Endothelial cell of umbilical vein (primary cell): ENCODE data around the gene EVI2A. TPM values are rescaled to one million over a fixed set of nuclear protein-coding genes. Genes with fewer than 3 reads are reported as not detected.

Experiments used
- BruUV-seq: library from RNA; stranded (reverse); fragments of 400-500 nt; replicated peaks from 2 replicates; lab custom pipeline; 2021; lab: Mats Ljungman, UMichigan
- CTCF ChIA-PET: fragments of 300-600, 350-600 bp; sonication (Branson Sonifier 250); formaldehyde crosslinking; loops from one replicate; lab custom pipeline; 2021; ENCODE audit warnings: antibody characterized with exemption, inconsistent platforms; lab: Charles Lee
- POLR2A ChIA-PET: fragments of 300-600, 350-600 bp; sonication (Branson Sonifier 250); formaldehyde crosslinking; loops from one replicate; lab custom pipeline; 2021; ENCODE audit warnings: antibody characterized with exemption, inconsistent platforms; lab: Charles Lee
- DNase-seq: peaks from one replicate; pipeline ENCODE4 v3.0.0-alpha.2; 2011; ENCODE audit warnings: low read depth, low spot score
- FAIRE-seq: peaks from 2 replicates; lab custom pipeline; 2011; peaks lifted over from hg19 to GRCh38; lab: Jason Lieb, UNC
- H2AFZ ChIP-seq: 2 replicates; pipeline ENCODE4 v1.6.0; 2012; ENCODE audit warnings: low read depth, low read length, control low read depth, inconsistent platforms
- H3K27ac ChIP-seq: 2 replicates; pipeline ENCODE4 v1.5.1; 2011; ENCODE audit warnings: low read depth, mild to moderate bottlenecking, control low read depth, low read length, moderate library complexity; ENCODE audit not compliant: insufficient read depth
- H3K27me3 ChIP-seq, 2 experiments: 2 replicates each; pipeline versions ENCODE4 v1.6.0 to v1.6.1; 2011; ENCODE audit warnings: low read length in 2 of 2, mixed read lengths in 1 of 2; ENCODE audit not compliant: control insufficient read depth in 2 of 2, insufficient read depth in 2 of 2
- H3K36me3 ChIP-seq, 2 experiments: 2 replicates in 1 of 2; 3 replicates in 1 of 2; pipeline ENCODE4 v1.5.1; 2011; ENCODE audit warnings: low read length in 2 of 2, mild to moderate bottlenecking in 1 of 2, moderate library complexity in 1 of 2; ENCODE audit not compliant: control insufficient read depth in 2 of 2, insufficient read depth in 2 of 2; ENCODE audit errors: extremely low read depth in 1 of 2
- H3K4me1 ChIP-seq: 3 replicates; pipeline ENCODE4 v1.5.1; 2011; ENCODE audit warnings: mild to moderate bottlenecking, low read length; ENCODE audit not compliant: control insufficient read depth, insufficient read depth; ENCODE audit errors: extremely low read depth
- H3K4me2 ChIP-seq: 2 replicates; pipeline ENCODE4 v1.6.1; 2011; ENCODE audit warnings: low read length, control low read depth, mixed read lengths; ENCODE audit not compliant: insufficient read depth
- H3K4me3 ChIP-seq, 3 experiments: fragments of 200-600 bp in 1 of 3; sonication (generic), shearing (Covaris generic) in 1 of 3; replicated peaks in 1 of 3; 2 replicates each; pipeline ENCODE4 v1.5.1; 2011 to 2016; ENCODE audit warnings: control low read depth in 3 of 3, low read length in 3 of 3, mild to moderate bottlenecking in 2 of 3, inconsistent platforms in 1 of 3, low read depth in 1 of 3, moderate library complexity in 1 of 3; ENCODE audit not compliant: insufficient read depth in 1 of 3
- H3K79me2 ChIP-seq: 2 replicates; pipeline ENCODE4 v1.6.0; 2012; ENCODE audit warnings: low read length, inconsistent platforms; ENCODE audit not compliant: control insufficient read depth, insufficient read depth
- H3K9ac ChIP-seq: replicated peaks from 2 replicates; pipeline ENCODE3; 2011; ENCODE audit warnings: low read length, control low read depth; ENCODE audit not compliant: insufficient read depth; ENCODE audit errors: extremely low read depth
- H3K9me1 ChIP-seq: replicated peaks from 3 replicates; pipeline ENCODE4 v1.6.0; 2011; ENCODE audit warnings: mild to moderate bottlenecking, low read length; ENCODE audit not compliant: control insufficient read depth, insufficient read depth; ENCODE audit errors: extremely low read depth
- H3K9me3 ChIP-seq: replicated peaks from 2 replicates; pipeline ENCODE4 v1.5.1; 2012; ENCODE audit warnings: low read length, inconsistent platforms; ENCODE audit not compliant: control insufficient read depth, insufficient read depth
- H4K20me1 ChIP-seq: replicated peaks from 2 replicates; pipeline ENCODE3; 2011; ENCODE audit warnings: mild to moderate bottlenecking, low read length; ENCODE audit not compliant: control insufficient read depth, insufficient read depth; ENCODE audit errors: extremely low read depth
- EZH2 ChIP-seq: IDR thresholded peaks from 2 replicates; pipeline ENCODE4 v1.6.1; 2012; ENCODE audit warnings: borderline replicate concordance, low read depth, mild to moderate bottlenecking, moderate library complexity, low read length, inconsistent platforms; ENCODE audit not compliant: severe bottlenecking
- MYC ChIP-seq: IDR thresholded peaks from one replicate; pipeline ENCODE4 v1.6.1; 2011; ENCODE audit warnings: mild to moderate bottlenecking, low read depth, low read length
- POLR2A ChIP-seq: IDR thresholded peaks from 2 replicates; pipeline ENCODE4 v1.6.1; 2012; ENCODE audit warnings: low read depth, mild to moderate bottlenecking, control low read depth, low read length
- dilution Hi-C: fragments of 300-500 bp; cut with MboI; formaldehyde crosslinking; loops from one replicate; pipeline ENCODE4 v1.15.0; 2019; ENCODE audit warnings: low sequenced_read_pairs; ENCODE audit not compliant: extremely low pct_ligation_motif_present
- intact Hi-C: fragments of 100-400 bp; cut with micrococcal nuclease; formaldehyde crosslinking; loops from one replicate; pipeline ENCODE4 v1.10.0; 2022
- polyA plus RNA-seq, 4 experiments: library from polyadenylated mRNA; depleted of rRNA in 3 of 4; stranded (reverse) in 3 of 4; unstranded in 1 of 4; fragments of >200 nt; gene quantifications; 2 replicates each; pipeline versions ENCODE4 v1.2.1 to v1.2.3, GENCODE V29; 2011 to 2012; ENCODE audit warnings: missing spikeins in 1 of 4
- total RNA-seq: library from RNA; stranded (reverse); gene quantifications from 2 replicates; pipeline ENCODE4 v1.2.3, GENCODE V29; 2021
- TF ChIP-seq, protein P1 (sequence below): IDR thresholded peaks from 2 replicates; pipeline ENCODE4 v1.6.1; 2011; ENCODE audit not compliant: insufficient read depth, insufficient read length

EVI2A gene
- total and polyA plus RNA-seq, 2 donors (not counting 3 experiments of a cell fraction or from before 2014, with no cell fraction given) = 0.07 to 0.22 TPM

DNA sequence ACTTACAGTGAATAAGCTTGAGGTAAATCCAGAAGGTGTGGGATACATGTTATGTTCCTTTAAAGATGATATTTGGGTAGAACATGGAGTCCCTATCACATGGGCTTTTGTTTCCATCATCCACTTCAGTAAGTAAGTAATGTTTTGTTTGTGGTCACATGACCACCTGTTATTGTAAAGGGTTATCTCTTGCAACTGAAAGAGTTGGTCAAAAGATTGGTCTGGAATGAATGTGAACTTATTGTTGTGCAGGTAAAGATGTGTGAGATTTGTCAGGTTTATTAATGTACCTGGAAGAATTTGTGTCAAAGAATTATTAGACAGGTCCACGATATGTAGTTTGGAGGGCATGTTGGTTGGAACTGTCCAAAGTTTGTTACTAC is 25.9 kb downstream of the EVI2A start:
- intact Hi-C loops = no loop called here
- H3K4me3 ChIP-seq = no peak overlapping the region
- TF ChIP-seq POLR2A = no peak
- ChIA-PET CTCF (no interaction called here), POLR2A (no interaction called here)
- no peak overlapping the region for H3K4me2 ChIP-seq
- no peak for FAIRE-seq
- no peaks in the 10 kb centered on the region for H4K20me1 ChIP-seq
- H3K27ac ChIP-seq = no peak overlapping the region
- no peaks in the 10 kb centered on the region for H3K9me1 ChIP-seq
- H3K4me1 ChIP-seq = no peaks in the 10 kb centered on the region
- no peak overlapping the region for H2AFZ ChIP-seq
- H3K9ac ChIP-seq = no peak overlapping the region
- no peaks in the 10 kb centered on the region for H3K36me3 ChIP-seq
- dilution Hi-C loops = no loop called here
- no peaks in the 10 kb centered on the region for H3K9me3 ChIP-seq
- no peak for DNase-seq
- no peaks in the 10 kb centered on the region for H3K79me2 ChIP-seq
- no peaks in the 10 kb centered on the region for H3K27me3 ChIP-seq
- BruUV-seq = no TSS peak

DNA sequence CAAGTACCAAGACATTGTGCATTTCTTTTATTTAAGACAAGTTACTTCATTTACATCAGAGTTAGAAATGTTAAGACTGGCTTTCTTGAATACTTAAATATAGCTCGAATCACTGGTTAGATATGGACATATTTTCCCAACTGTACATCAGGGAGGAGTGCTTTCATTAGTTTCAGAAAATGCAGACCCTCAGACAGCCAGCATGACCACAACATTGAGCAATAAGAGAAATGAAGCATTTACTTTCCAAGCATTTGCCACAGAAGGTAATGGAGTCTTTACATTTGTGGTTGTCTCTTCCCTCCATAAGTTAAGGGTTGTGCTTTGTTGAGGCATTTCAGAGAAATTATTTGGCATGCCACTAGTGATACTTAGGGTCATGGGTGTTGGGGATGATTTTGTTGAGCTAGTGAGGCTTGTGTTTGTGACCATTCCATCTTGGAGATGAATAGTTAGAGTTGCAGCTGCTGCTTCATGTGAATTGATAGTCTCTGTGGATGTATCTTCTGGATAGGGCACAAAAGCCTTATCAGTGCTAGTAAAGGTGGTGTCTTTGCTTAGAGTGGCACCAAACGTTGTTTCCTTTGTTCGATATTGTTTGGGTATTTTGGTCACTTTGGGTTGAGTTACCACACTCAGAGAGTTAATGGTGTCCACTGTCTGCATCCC is 26.5 kb downstream of the EVI2A start:
- H3K27ac ChIP-seq = no peak overlapping the region
- H3K4me2 ChIP-seq = no peak overlapping the region
- no peaks in the 10 kb centered on the region for H3K9me1 ChIP-seq
- ChIA-PET CTCF (no interaction called here), POLR2A (no interaction called here)
- DNase-seq = no peak
- no peak for FAIRE-seq
- intact Hi-C loops (no loop called here), dilution Hi-C loops (no loop called here)
- H4K20me1 ChIP-seq = no peaks in the 10 kb centered on the region
- H3K79me2 ChIP-seq = no peaks in the 10 kb centered on the region
- no TSS peak for BruUV-seq
- TF ChIP-seq EZH2 (no peak), MYC (no peak)
- TF ChIP-seq, protein P1, sequence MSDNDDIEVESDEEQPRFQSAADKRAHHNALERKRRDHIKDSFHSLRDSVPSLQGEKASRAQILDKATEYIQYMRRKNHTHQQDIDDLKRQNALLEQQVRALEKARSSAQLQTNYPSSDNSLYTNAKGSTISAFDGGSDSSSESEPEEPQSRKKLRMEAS = no peak
- H3K4me3 ChIP-seq = no peak overlapping the region
- no peak overlapping the region for H3K9ac ChIP-seq
- no peaks in the 10 kb centered on the region for H3K27me3 ChIP-seq
- H3K36me3 ChIP-seq = no peaks in the 10 kb centered on the region
- no peak overlapping the region for H2AFZ ChIP-seq
- H3K4me1 ChIP-seq = no peaks in the 10 kb centered on the region
- no peaks in the 10 kb centered on the region for H3K9me3 ChIP-seq
